ENCODE measurements around the gene TNNI2.
"Not testable (repeated sequence)": the region's sequence is repeated elsewhere in the genome, so short reads cannot be mapped to it uniquely, and the experiment has no call there.

The TNNI2 gene

GRCh38 chr11:1862588-1863351, 24.0 kb downstream of the TNNI2 start:
- DNase-seq, result no peak

DNA sequence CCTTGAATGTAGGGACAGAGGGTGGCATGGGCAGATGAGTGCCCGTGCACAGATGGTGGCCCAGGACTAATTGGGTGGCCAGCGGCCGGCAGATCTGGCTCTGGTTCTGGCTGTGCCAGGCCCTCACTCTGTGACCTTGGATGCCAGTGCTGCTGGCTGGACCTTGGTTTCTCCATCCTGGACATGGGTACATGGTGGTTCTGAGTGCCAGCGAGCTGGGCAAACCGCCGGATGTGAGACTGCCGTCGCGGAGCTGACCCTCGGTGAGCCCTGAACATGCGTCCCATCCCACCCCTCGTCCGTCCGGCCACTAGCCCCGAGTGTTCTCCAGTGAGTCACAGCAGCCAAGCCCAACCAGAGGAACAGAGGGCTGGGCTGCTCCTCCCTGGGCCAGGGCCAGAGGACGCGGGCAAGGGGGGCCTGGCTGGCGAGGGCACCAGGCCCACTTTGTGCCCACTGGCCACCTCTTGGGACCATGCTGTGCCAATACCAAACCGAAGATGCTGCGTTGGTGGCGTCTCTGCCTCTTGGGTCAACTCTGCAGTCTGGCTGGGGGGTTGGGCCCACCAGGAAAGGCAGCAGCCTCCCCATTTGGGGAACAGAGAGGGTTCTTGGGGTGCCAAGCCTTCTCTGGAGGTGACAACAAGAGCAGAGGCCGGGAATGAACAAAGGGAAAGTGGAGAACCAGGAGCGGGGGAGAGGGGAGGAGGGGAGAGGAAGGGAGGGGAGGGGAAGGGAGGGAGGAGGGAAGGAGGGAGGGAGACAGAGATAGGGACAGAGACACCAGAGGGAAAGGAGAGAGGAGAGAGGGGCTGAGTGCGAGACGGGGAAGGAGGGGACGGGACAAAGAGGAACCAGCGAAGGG, 24.8 kb downstream of the TNNI2 start:
- peak; percentile 90 for DNase-seq

- DNase-seq, result no peak
Observed at GRCh38 chr11:1864231-1864630, 25.4 kb downstream of the TNNI2 start.

GRCh38 chr11:1864831-1865665, 26.3 kb downstream of the TNNI2 start:
- no peak for DNase-seq

DNA sequence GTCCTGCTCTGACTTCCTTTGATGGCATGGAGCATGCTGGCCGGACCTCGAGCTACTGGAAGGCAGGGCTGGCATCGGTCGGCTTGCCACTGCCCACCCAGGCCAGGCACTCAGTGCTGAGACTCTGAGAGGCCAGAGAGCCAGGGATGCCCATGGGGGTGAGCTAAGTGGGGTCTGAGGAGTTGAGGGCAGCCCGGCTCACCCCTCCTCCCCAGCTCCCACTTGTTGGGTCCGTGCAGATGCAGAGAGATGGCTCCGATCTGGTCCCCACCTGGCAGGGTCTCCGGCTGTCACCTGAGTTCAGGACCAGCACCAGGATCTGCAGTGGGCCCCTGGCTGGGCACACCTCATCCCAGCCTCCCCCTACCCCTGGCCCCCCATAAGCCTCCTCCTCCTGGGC, 27.4 kb downstream of the TNNI2 start:
- DNase-seq, result no peak

- no peak for DNase-seq
Observed at GRCh38 chr11:1866776-1867175, 28.0 kb downstream of the TNNI2 start.

DNA sequence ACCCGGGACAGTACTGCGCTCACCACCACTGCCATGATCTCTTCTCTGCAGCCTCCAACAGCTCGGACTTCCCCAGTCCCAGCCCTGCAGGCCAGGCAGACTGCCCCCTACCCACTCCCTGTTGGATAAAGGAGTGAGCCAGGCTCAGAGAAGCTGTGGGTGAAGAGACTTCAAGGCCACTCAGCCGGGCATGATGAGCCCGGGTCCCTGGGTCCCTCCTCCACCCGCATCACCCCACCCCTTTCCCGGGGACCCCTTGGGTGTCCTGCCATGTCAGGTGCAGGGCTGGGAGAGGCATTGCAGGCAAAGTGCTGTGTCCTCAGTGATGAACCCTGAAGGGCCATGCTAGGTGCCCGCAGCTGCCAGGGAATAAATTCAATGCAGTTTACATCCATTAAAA, 28.6 kb downstream of the TNNI2 start:
- DNase-seq, result no peak

GRCh38 chr11:1868056-1868635, 29.4 kb downstream of the TNNI2 start:
- DNase-seq, result no peak

DNA sequence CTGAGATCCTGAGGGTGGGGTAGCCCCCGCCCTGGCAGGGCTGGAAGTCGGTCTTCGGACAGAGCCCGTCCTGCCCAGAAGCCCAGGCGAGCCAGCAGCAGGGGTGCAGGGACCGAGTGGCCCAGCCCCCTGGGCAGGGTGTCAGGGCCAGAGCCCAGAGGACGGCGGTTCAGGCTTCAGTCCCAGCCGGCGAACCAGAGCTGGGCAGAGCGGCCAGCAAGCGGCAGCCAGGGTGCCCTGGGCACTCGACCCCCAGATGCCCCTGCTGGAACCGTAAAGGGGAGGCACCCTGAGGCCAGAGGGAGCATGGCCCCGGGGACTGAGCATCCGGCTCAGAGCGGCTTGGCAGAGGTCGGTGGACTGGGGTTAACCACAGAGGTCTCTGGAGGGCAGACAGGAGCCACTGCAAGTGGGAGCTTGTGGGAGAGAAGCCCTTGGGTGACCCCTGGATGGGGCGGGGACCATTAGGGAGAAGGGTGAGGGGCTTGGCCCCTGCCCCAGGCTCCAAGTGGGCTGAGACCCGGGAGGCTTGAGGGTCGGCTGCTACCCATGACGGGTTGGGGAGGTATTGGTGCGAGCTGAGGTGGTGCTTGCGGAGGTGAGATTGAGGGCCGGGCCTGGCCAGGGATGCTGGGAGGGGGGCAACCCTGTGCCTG, 30.0 kb downstream of the TNNI2 start:
- DNase-seq, result no peak

GRCh38 chr11:1869427-1870325, 30.9 kb downstream of the TNNI2 start:
- DNase-seq, result peak; percentile 94

- DNase-seq, result no peak
Observed at GRCh38 chr11:1870326-1870696, 31.5 kb downstream of the TNNI2 start.

DNA sequence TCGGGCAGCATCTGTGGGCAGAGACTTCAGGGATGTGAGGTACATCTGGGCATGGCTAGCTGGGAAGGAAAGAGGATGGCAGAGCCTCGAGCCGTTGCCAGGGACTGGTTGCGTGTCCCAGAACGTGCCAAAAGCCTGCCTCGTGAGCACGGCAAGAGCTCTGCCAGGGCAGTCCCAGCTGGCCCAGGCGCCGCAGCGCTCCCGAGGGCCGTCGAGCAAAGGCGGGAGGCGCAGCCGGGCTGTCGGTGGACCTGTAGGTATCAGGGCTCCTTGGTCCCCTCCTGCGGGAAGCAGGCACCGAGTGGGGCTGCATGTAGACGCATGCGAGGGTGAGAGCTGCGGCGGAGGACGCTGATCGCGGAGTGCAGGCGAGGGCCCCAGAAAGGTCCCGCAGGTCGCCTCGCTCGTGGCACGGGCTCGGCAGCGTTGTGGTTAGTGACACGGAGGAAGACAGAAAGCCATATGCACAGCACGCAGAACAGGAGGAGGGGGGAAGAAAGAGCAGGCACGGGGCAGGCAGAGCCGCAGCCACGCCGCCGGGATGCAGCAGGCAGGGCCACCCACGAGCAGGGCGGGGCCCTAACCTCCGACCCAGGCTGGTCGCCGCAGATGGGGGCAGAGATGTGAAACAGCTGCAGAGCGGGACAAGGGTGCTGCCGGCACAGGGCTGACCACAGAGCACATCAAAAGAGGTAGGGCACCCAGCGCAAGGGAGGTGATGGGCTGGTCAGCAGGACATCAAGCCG, 32.1 kb downstream of the TNNI2 start:
- no peak for DNase-seq

DNA sequence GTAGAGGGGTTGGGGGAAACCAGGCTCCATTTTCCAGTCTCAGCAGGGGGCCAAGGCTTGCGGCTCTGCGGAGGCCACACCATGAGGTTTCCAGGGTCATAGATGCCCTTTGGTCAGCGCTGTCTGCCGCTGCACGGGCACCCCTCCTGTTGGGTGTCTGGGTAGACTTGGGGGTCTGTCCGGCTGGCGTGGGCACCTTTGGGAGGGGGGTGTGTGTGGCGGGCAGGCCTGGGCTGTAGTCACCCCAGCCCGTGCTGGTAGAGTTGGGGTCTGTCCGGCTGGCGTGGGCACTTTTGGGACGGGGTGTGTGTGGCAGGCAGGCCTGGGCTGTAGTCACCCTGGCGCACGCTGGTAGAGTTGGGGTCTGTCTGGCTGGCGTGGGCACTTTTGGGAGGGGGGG, 32.8 kb downstream of the TNNI2 start:
- no peak for DNase-seq

DNA sequence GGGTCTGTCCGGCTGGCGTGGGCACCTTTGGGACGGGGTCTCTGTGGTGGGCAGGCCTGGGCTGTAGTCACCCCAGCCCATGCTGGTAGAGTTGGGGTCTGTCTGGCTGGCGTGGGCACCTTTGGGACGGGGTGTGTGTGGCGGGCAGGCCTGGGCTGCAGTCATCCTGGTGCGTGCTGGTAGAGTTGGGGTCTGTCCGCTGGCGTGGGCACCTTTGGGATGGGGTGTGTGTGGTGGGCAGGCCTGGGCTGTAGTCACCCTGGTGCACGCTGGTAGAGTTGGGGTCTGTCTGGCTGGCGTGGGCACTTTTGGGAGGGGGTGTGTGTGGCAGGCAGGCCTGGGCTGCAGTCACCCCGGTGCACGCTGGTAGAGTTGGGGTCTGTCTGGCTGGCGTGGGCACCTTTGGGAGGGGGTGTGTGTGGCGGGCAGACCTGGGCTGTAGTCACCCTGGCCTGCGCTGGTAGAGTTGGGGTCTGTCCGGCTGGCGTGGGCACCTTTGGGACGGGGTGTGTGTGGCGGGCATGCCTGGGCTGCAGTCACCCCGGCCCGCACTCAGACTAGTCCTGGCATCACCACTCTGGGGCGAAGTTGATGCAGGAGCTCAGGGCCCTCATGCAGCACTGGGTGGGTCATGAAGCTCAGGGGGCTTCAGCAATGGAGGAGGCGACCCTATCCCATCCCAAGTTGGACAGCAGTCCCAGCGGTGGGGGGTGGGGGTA, 33.6 kb downstream of the TNNI2 start:
- DNase-seq, result no peak

DNA sequence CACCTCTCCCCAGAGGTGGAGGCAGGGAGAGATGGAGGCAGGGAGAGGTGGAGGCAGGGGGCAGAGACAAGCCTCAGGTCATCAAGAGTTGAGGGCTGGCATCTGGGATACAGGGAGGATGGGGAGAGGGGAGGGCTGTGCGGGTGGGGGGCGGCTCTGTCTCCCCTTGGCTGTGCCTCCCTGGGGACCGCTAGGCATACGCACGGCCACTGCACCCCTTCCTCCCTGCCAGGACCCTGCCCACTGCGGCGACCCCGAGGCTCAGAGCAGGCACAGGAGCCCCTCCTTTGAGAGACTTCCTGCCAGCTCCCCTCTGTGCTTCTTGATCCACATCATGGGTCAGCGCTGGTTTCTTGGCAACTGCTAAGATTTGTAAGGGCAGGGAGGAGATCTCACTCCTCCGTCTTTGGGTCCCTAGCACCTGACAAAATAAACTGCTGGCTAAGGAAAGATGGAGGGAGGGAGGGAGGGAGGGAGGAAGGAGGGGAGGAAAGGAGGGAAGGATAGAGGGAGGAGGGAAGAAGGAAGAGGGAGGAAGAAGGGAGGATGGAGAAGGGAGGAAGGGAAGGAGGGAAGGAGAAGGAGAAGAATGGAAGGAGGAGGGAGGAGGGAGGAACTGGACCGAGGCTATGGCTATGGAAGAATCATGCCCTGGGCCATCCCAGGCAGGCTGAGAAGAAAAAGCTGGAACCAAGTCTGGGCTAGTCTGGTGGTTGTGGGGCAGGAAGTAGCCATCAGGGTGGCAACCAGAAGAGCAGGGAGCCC, 34.4 kb downstream of the TNNI2 start:
- DNase-seq, result no peak

- not testable (repeated sequence) for DNase-seq
Observed at GRCh38 chr11:1873813-1874150, 35.0 kb downstream of the TNNI2 start.

DNA sequence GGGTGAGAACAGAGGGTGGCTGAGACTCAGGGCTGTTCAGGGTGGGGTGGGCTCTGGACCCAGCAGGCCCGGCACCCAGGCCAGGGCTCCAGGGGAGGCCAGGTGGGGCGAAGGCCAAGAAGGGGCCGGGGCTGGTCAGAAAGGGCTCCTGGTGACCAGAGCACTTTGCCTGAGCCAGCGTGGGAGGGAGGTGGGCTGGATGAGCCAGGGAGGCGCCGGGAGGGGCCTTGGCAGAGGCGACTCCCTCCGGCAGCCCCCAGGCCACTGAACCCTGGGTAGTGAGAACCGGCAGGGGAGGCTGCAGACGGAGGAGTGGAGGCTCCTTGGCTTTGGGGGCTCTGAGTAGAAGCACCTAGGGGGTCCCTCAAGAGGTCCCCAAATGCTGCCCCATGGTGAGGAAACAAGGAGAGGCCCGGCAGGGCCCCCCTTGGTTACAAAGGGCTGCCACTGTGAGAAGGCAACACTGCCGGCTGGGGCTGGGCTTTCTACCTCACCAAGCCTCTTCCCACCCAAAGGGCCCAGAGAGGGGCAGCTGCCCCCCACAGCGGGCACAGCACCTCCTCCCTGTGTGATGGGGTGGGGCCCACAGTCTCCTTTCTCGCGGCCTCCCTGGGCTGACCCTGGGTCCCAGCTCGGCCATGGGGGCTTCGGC, 35.8 kb downstream of the TNNI2 start:
- DNase-seq, result not testable (repeated sequence)

GRCh38 chr11:1875093-1875850, 36.5 kb downstream of the TNNI2 start:
- DNase-seq, result no peak

Data from 8988T (cell line).